Panc1 (cell line): ENCODE data around the gene MAPK11.

Experiments used
- POLR2AphosphoS5 ChIP-seq: IDR thresholded peaks from 2 replicates; pipeline ENCODE4 v1.6.1; 2012; ENCODE audit warnings: mild to moderate bottlenecking, low read depth, low read length, moderate library complexity
- SIN3A ChIP-seq: IDR thresholded peaks from 2 replicates; pipeline ENCODE4 v1.6.1; 2012; ENCODE audit warnings: low read depth, mild to moderate bottlenecking, low read length, moderate library complexity, borderline replicate concordance; ENCODE audit not compliant: insufficient read depth
- TCF7L2 ChIP-seq: IDR thresholded peaks from 2 replicates; pipeline ENCODE4 v1.6.1; 2011; ENCODE audit warnings: mild to moderate bottlenecking, low read depth, low read length, inconsistent platforms
- TF ChIP-seq, protein P1 (sequence below), 2 experiments: IDR thresholded peaks; 2 replicates each; pipeline ENCODE4 v1.6.1; 2011 to 2012; ENCODE audit warnings: low read depth in 2 of 2, control low read depth in 1 of 2, low read length in 1 of 2, mild to moderate bottlenecking in 1 of 2, moderate library complexity in 1 of 2; ENCODE audit not compliant: insufficient read depth in 1 of 2
- TF ChIP-seq, protein P2 (sequence below): fragments of 450-650 bp; IDR thresholded peaks from 2 replicates; pipeline ENCODE4 v1.5.1; 2017; ENCODE audit warnings: mild to moderate bottlenecking

DNA sequence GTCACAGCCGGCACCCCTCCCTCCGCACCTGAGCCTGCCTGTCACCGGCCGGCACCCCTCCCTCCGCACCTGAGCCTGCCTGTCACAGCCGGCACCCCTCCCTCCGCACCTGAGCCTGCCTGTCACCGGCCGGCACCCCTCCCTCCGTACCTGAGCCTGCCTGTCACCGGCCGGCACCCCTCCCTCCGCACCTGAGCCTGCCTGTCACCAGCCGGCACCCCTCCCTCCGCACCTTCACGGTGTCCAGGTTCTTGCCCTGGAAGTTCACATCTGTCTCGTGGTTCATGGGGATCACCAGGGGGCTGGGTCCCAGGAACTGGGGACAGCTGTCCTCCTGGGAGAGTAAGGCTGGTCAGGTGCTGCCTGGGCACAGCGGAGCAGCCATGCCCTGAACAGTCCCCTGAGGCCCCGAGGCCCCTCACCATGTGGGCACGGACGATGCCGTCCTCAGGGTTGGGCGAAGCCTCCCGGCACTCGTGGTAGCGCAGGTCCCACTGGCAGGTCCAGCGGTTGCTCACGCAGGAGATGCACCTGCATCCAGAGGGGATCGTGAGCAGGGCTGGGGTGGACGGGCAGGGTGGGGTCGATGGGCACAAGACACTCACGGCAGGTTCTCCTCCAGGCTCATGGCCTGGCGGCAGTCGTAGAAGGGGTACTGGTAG is 15.5 kb upstream of the MAPK11 start:
- TF ChIP-seq, protein P1, sequence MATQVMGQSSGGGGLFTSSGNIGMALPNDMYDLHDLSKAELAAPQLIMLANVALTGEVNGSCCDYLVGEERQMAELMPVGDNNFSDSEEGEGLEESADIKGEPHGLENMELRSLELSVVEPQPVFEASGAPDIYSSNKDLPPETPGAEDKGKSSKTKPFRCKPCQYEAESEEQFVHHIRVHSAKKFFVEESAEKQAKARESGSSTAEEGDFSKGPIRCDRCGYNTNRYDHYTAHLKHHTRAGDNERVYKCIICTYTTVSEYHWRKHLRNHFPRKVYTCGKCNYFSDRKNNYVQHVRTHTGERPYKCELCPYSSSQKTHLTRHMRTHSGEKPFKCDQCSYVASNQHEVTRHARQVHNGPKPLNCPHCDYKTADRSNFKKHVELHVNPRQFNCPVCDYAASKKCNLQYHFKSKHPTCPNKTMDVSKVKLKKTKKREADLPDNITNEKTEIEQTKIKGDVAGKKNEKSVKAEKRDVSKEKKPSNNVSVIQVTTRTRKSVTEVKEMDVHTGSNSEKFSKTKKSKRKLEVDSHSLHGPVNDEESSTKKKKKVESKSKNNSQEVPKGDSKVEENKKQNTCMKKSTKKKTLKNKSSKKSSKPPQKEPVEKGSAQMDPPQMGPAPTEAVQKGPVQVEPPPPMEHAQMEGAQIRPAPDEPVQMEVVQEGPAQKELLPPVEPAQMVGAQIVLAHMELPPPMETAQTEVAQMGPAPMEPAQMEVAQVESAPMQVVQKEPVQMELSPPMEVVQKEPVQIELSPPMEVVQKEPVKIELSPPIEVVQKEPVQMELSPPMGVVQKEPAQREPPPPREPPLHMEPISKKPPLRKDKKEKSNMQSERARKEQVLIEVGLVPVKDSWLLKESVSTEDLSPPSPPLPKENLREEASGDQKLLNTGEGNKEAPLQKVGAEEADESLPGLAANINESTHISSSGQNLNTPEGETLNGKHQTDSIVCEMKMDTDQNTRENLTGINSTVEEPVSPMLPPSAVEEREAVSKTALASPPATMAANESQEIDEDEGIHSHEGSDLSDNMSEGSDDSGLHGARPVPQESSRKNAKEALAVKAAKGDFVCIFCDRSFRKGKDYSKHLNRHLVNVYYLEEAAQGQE (IDR thresholded peaks at IDR 0.05; ENCODE audit: insufficient read depth in 1 of 2, low read depth in 2 of 2, low read length in 1 of 2): no peak
- TF ChIP-seq POLR2AphosphoS5 (no peak), SIN3A (no peak), TCF7L2 (no peak)
- TF ChIP-seq, protein P2, sequence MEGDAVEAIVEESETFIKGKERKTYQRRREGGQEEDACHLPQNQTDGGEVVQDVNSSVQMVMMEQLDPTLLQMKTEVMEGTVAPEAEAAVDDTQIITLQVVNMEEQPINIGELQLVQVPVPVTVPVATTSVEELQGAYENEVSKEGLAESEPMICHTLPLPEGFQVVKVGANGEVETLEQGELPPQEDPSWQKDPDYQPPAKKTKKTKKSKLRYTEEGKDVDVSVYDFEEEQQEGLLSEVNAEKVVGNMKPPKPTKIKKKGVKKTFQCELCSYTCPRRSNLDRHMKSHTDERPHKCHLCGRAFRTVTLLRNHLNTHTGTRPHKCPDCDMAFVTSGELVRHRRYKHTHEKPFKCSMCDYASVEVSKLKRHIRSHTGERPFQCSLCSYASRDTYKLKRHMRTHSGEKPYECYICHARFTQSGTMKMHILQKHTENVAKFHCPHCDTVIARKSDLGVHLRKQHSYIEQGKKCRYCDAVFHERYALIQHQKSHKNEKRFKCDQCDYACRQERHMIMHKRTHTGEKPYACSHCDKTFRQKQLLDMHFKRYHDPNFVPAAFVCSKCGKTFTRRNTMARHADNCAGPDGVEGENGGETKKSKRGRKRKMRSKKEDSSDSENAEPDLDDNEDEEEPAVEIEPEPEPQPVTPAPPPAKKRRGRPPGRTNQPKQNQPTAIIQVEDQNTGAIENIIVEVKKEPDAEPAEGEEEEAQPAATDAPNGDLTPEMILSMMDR: no peak
